AG09319 (cell line): Measurements from ENCODE around the gene CFAP46.

Experiments
- DNase-seq: peaks from one replicate; pipeline ENCODE4 v3.0.0-alpha.2; 2010; ENCODE audit warnings: low read depth; ENCODE audit errors: extremely low read depth
- TF ChIP-seq, protein P1 (sequence below): IDR thresholded peaks from 2 replicates; pipeline ENCODE4 v1.5.1; 2011; ENCODE audit warnings: low read depth, mild to moderate bottlenecking, inconsistent platforms, low read length, moderate library complexity

CFAP46 gene

DNA sequence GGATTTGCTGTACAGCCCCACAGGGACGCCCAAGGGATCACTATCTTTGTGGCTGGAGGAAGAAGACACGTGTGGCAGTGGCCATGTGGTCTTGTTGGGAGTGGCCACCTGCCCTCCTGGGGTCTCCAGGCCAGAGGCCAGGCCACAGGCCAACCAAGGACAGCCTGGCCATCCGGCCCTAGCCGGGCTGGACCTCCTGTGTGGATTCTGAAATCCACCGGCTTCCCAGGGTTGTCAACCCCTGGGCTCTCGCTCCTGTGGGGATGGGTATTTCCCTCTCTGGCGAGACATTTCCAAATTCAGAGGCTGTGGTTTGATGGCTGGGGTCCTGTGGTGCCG is 31.5 kb upstream of the CFAP46 start:
- TF ChIP-seq, protein P1, sequence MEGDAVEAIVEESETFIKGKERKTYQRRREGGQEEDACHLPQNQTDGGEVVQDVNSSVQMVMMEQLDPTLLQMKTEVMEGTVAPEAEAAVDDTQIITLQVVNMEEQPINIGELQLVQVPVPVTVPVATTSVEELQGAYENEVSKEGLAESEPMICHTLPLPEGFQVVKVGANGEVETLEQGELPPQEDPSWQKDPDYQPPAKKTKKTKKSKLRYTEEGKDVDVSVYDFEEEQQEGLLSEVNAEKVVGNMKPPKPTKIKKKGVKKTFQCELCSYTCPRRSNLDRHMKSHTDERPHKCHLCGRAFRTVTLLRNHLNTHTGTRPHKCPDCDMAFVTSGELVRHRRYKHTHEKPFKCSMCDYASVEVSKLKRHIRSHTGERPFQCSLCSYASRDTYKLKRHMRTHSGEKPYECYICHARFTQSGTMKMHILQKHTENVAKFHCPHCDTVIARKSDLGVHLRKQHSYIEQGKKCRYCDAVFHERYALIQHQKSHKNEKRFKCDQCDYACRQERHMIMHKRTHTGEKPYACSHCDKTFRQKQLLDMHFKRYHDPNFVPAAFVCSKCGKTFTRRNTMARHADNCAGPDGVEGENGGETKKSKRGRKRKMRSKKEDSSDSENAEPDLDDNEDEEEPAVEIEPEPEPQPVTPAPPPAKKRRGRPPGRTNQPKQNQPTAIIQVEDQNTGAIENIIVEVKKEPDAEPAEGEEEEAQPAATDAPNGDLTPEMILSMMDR, result no peak
- no peak for DNase-seq

DNA sequence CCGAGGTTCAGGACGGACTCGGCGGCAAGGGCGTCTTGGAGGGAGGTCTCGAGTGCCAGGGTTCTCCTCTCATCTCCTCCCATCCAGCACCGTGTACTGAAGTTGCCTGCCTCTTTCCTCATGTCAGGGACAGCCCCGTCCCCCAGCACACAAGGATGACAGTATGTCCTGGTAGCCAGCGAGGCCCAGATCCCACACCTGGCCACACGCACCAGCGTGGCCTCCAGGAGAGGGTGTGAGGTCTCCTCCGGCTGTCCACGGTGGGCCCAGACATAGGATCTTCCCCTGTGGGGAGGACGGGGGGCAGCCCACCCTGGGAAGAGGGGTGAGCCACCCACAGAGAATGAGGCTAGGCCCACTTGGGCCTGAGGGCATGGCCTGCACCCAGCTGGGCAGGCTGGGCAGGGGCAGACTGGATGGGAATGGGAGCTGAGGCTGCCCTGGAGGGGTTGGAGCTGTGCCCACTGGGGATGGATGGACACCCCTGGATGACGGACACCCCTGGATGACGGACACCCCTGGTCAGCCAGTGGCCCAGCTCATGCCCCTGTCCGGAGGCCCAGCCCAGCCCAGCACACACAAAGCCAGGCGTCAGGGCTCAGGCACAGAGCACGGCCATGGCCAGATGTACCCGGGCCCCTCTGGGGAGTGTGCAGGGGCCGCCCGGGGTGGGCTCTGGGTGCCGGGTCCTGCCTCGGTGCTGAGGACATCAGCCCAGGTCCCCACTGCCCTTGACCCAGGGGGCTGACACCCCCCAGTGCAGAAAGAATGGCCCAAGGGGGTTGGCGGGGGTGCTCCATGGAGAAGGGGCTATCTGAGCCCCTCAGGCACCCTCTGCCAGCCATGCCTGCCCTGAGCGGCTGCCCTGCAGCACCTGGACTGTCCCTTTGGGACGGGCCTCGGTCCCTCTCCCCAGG is 30.9 kb upstream of the CFAP46 start:
- TF ChIP-seq, protein P1, result no peak
- DNase-seq, result no peak

DNA sequence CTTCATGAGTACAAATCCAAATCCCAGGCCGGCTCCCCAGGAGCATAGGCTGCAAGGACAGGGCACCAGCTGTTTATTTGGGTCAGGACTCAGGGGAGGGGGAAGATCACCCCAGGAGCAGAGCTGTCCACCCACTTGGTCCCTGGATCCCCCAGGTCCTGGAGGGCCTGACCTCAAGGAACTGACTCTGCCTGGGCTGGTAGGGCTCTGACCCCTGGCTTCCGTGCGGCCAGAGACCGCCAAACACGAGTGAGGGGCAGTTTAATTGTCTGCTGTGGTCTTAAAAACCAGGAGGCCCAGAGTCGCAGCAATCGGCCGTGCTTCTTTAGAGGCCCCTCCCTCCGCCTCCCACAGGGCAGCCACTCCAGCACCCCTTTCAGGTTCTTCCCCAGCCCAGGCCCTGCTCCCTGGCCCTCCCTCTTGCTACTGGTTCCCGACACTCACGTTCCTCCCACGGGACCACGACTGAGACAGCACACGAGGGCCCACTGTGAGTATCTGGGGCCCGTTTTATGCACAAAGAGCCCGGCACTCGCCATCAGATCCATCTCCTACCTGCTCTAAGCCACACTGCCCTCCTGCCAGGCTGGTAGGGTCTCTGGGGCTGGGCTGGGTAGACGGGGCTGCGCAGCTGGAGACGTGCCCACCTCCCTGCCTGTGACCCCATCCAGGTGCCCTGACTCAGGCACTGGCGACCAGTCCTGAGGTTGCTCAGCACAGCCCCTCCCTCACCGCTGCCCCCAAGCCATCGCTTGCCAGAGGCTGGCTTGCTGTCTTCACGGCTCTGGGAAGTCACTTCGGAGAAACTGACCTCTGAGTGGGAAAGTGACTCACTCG is 30.0 kb upstream of the CFAP46 start:
- TF ChIP-seq, protein P1, result no peak
- DNase-seq, result no peak

DNA sequence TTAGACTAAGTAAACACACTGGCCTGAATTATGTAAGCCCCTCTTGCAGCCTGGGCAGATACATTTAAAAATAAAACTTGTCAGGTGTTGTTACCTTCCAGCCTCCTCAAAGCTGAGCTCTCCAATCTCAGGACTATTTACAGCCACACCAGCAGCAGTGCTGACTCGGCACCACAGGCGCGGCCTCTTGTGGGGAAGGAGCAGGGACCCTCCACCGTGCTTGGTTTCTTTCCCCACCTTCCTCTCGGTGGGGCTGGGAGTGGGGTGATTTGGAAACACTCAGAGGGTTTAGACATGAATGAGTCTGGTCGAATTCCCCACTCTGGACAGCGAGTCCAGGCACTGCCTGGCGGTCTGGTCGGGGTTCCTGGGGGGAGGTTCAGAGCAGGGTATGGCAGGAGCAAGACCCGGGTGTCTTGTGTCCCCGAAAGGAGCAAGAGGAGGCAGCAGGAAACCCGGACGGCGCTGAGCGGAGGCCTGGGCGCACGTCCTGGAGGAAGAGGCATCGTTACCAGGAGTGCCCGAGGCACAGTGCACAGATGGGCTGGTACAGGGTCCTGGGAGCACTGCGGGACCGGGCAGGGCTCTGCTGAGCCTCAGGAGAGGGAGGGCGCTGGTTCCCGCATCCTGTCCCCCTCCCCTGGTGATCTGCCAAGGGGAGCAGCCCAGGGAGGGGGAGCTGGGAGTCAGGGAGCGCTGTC is 29.2 kb upstream of the CFAP46 start:
- DNase-seq, result no peak
- TF ChIP-seq, protein P1, result no peak

DNA sequence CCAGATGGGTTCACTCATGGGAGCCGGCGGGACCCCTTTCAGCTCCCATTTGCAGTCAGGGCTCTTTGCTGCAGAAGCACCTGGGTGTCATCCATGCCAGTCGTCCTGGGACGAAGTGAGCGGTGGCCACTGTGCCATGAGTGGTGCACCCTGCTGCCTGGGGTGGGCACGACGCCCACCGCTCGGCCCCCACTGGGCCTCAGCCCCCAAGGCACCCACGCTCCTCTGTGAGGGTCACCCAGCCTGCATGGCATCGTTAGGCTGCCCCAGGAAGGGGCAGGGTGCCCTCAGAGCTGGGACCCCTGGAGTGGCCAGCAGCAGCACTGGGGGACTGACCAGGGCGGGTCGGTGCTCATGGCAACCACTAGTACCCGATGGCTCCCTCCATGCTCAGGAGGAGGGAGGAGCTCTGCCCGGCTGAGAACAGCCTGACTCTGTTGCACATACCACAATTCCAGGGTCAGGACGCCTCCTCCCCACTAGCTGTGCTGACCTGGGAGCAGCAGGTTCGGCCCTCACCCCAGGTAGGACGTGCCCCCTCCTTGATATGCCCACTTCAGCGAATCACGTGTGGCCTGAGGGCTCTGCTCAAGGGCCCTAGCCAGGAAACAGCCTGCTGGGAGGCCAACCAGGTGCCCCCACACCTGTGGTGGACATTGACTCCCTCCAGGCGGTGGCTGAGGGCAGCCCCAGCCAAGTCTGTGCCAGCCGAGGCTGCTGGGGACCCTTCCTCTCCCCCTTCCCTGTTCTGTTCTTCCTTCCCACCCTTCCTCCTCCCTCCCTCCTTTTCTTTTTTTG is 28.5 kb upstream of the CFAP46 start:
- DNase-seq, result no peak
- TF ChIP-seq, protein P1, result no peak

DNA sequence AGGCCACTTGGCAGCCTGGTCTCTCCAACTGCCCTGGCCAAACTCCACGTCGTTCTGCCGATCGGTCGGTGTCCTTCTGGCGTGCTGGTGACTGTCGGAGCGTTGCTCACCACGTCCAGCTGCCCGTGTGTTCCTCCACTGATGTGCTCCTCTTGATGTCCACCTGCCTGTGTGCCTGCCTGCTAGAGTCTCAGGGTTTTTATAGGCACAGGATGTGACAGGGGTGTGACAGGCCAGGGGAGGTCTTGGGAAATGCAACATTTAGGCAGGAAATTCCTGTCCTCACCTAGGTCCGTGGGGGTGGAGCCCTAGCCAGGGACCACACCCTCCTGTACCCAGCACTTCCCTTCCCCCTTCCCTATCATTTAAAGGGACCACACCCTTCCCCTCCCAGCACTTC is 25.2 kb upstream of the CFAP46 start:
- DNase-seq, result no peak
- TF ChIP-seq, protein P1, result no peak
